Ecto neural progenitor cell (in vitro differentiated cells): ENCODE results near the gene FBXO15.

Source experiments
- DNase-seq: peaks from one replicate; pipeline ENCODE4 v3.0.0-alpha.2; 2018; ENCODE audit warnings: low spot score

Gene FBXO15

GRCh38 chr18:74113711-74114110 is 33.9 kb downstream of the FBXO15 start:
- no peak for DNase-seq

DNA sequence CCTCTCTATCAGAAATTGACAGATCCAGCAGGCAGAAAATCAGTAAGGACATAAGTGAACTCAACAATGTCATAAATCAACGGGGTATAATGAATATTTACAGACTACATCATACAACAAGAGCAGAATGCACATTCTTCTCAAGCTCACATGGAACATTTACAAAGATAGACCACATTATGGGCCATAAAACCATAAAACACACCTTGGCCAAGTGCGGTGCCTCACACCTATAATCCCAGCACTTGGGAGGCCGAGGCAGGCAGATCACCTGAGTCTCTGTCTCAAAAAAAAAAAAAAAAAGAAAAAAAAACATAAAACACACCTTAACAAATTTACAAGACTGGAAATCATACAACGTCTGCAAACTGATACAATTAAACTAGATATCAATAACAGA is 36.7 kb downstream of the FBXO15 start:
- no peak for DNase-seq

GRCh38 chr18:74110149-74110548 is 37.5 kb downstream of the FBXO15 start:
- DNase-seq: no peak

DNA sequence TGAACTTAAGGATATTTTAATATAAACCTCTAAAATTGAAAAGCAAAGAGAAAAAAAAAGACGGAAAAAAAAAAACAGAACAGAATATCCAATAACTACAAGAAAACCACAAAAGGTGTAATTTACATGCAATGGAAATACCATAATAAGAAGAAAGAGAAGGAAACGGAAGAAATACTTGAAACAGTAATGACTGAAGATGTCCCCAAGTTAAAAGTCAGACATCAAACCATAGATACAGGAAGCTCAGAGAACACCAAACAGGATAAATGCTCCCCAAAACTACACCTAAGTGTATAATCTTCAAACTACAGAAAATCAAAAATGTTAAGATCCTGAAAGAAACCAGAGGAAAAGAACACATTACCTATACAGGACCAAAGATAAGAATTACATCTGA is 39.2 kb downstream of the FBXO15 start:
- no peak for DNase-seq

- DNase-seq: no peak
Measured at GRCh38 chr18:74097803-74098202, 49.8 kb downstream of the FBXO15 start.

- DNase-seq: no peak
Measured at GRCh38 chr18:74092922-74093321, 54.7 kb downstream of the FBXO15 start.

DNA sequence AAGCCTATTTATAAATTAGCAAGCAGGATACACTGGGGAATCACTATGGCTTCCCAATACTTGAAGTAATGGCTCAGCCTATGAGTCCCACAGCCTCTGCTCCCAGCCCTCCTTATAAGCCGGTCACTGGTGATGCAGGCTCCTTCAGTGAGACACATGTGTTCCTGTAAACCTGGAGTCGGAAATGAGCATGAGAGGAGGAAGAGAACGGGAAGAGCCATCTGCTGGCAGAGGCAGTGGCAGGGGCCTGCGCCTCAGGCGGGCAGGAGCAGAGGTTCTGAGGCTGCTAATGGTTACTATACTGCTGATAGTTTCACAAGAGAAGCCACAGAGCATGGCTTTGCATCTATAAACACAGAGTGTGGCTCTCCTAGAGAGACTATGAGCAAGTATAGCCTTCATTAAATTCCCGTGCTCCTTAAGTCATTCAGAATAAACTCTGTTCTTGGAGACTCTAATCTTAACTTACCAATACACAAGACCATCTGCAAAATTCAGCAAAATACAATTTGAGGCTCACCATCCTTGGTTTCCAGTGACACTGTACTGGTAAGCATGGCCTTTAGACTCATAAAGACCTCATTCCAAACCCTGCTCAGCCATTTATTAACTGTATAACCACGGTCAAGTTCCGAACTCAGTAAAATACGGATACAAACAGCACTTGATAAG is 63.3 kb downstream of the FBXO15 start:
- DNase-seq: no peak

- DNase-seq: no peak
Measured at GRCh38 chr18:74083557-74083952, 64.1 kb downstream of the FBXO15 start.

DNA sequence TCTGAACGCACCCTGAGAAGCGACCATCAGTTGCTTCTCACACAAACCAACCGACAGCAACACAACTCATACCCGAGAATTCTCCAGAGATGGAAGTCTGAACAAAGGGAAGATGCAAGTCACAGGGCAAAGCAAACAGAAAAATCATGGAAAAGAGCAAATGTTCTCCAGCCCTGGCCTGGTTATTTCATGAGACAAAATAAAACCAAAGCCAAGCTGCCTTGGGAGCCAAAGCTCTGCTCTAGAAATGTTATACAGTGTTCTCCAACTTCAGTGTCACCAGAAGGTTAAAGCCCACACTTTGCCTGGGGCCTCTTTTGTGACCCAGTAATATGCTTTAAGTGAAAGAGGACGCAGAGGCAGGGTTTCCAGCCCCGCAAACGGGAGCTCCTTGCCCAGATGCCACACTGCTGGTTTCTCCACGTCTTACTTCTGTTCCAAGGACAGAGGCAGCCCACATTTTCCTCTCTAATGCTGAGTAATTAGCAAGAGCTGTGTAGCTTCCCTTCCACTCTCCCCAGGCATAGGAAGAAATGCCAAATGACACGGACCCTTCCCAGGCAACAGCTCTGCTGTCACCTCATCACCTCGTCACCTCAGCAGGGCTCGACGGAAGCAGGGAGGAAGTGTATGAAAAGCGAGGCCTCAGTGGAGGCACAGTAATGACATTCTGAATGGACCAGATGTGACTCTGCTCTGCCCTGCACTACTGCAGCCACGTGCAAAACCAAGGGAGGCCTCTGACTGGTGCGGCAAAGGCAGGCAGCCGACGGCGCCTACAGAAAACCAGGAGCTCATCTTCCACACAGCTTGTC is 64.7 kb downstream of the FBXO15 start:
- DNase-seq: no peak

DNA sequence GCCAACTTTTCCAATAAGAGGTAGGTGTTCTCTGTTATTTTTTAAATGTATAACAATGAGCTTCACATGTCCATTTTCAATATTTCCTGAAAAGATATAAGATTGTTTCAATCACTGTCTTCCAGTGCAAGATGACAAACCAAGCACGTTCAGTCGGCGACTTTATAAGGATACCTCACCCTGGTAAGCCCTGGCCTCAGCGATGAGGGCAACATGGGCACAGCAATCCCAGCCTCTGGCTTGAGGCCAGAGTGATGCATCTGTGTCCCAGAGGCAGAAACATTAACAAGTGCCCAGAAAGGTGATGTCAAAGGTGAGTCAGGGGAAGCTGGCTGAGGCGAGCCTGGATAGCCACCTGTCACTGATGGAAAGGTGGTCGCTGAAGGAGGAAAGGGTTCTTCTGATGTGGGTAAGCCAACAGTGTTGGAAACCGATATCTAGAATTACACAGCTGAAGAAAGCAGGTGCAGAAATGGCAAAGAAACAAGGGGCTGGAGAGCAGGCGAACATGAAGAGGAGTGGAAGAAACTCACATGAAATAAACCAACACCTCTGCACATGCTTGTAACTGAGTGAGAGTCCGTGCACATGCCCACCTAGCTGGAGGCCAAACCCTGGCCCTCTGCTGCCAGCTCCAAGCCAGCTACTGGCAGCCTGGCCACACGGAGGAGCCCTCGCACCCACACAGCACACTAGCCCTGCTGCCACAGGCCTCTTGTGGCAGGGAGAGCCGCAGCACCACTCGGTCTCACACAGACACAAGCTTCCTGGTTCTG is 65.5 kb downstream of the FBXO15 start:
- peak; percentile 77 for DNase-seq

DNA sequence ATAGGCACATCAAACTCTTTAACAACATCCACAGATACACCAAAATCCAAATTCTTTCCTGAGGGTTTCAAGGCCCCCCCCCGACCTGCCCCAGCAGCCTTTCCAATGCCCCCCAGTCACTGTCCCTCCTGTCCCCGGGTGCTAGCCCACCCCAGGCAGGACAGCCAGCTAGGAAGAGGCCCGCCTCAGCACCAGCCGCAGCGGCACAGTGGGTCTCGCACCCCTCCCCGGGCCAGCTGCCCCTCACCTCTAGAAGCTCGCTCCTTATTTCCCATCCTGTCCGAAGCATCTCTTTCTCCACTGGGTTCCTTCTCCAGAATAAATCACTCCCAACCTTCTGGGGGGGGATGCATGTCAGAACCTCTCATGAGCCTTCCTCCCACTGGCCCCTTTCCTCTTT is 69.4 kb downstream of the FBXO15 start:
- no peak for DNase-seq

DNA sequence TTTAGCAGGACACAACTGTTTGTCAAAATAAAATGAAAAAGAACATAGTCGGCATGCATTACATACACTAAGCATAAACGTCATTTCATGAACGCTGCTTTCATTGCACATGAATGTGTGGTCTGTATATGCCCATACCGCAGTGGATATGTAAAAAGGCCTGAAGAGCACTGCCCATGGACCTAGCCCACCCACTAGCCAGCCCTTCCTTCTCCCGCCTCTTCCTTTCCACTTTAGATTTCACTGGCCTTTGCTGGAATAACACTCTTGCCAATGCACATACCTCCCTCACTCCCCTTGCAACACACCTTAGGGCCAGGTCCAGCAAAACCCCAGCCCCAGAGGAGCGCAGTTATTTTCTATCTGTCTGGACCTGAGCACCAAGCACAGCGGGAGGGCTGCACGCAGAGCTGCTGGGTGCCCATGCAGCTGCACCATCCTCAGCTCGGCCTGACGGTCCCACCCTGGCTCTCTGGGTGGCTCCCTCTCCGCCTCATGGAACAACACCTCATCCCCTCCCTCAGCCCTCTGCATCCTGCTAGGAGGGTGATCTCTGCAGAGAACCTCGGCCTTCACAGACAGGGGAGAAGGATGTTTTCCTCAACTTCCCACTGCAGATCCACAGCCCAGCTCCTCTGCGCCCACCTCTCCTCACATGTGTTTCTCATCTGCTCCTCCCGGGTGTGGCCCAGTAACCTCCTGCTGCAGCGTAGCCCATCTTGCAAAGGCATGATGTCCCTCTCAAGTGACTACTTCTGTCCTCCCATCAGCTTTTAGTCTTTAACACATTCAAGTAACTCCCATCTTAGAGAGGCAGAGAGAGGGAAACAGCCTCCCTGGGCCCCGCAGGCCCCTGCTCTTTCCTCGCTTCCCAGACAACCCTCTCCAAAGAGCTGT is 72.7 kb downstream of the FBXO15 start:
- no peak for DNase-seq

DNA sequence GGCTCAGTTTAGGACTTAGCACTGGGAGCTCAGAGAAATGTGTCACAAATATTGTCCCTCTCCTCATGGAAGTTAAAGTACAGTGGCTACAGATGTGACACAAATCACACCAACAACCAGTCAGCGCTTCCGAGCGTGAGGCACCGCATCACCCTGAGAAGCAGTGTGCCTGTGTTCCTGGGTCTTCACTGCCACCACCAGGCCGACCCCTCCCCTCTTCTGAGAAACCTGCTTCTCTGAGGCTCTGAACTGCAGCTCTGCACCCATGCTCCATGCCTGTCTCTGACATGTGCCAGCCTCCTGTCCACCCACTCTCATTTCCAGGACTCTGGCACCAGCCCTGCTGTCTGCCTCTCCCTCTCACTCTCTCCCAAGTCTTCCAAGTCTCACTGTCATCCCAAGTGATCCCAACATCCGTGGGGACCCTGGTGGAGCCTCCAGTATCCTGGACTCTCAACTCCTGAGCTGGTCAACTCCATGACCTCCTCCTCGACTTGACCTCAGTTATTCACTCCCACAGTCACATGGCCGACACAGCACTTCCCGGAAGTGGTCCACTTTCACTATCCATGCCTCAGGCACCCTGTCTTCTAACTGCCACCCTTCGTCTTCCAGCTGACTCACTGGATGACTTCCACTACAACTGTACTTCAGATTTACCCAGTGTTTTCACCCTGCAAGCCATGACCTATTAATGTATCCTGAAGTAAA is 73.5 kb downstream of the FBXO15 start:
- no peak for DNase-seq

DNA sequence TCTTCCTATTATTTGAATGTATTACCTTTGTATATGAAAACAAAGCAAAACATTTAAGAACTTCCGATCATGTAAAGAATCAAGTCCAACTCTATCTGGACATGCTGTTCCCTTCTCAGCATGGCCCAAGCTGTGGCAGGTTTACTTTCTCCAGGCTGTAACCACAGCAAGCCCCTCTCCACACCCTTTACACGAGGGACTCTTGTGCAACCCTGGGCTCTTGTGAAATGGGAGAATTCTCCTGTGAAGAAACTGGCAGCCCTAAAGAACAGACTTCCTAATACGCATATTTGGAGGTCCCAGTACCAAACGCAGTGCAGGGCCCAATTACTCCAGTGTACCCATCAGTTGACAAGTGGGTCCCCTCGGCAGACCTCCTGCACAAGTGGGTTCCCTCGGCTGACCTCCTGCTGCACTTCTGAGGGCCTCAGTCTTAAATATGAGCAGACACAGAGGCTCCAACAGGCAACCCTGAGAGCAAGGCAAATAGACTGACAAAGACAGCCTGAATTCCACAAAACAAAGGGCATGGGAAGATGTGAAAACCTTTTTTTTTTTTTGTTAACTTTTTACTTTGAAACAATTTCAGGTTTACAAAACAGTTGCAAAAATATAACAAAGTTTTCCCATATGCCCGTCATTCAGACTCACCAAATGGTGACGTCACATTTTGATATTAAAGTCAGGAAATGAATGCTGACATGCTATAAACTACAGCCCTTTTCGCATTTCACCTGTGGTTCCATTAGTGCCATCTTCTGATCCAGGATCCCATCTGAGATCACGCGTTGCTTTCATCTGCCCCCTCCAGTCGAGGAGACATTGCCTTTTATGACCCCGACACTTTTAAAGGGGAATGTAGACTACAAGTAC is 78.2 kb downstream of the FBXO15 start:
- DNase-seq: no peak

- no peak for DNase-seq
Measured at GRCh38 chr18:74068296-74068695, 79.3 kb downstream of the FBXO15 start.

- DNase-seq: no peak
Measured at GRCh38 chr18:74066018-74066417, 81.6 kb downstream of the FBXO15 start.

DNA sequence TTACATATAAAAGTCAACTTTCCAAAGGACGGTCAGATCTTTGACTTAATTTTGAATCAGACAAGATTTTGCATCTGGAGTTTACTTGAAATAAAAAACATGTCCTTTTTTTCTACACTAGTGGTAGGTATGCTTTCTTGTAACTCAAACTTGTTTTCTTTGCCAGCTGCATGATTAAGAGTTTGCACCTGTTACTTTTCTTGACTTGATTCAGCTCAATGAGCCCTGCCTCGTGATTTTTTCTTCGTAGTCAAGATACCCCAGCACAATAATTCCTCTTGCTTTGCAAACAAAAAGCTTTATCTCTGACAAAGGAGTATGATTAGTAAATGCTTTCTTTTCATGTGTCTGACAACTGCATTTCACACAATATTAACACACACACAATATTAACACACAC is 82.3 kb downstream of the FBXO15 start:
- DNase-seq: no peak

DNA sequence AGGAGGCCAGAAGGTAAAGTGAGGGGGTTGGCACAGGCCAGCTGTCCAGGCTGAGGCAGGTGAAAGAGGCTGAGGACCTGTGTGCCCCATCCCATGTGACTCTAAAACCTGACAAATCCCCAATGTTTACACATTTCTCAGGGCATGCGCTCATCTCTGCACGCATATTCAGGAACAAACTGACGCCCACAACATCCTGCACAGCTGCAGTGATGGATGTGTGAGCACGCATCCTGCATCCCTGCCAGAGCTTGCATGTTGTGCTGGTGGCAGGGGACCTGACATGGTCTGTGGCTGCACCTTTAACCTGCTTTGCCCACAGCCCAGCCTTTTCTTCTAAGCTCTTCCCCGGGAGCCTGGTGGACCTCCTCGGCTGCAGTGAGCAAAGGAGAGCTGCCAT is 83.1 kb downstream of the FBXO15 start:
- DNase-seq: no peak

DNA sequence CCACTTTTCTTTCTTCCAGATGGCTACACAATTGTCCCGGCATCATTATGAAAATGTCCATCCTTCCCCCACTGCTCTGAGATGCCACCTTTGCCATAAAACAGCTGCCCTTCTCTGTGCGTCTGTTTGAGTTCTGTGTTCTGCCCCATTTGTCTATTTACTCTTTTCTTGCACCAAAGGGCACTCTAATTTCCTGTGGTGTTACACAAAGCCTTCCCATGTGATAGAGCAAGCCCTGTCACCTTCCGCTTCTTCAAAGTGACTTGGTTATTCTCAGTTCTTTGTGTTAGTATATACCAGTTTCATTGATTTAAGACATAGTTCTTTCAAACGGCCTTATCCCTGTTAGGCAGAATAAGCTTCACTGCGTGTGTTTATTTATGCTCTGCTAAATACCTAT is 84.1 kb downstream of the FBXO15 start:
- no peak for DNase-seq

DNA sequence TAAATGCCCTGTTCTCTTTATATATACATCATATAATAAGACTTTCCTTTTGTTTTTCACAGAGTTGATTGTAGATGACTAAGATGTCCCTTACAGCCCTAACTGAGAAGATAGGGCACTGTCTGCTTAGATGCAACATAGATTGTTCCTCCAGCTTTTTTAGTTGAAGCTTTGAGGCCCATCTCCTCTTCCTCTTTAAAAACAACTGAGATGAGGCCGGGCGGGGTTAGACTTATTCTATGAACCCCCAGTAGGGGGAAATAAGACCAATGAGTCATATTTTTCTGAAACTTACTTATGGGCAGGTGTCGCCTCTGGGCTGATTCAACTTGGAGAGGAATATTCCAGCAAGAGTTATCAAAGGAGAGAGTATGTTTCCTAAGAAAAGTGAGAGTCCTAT is 84.6 kb downstream of the FBXO15 start:
- DNase-seq: no peak
